Measurements from ENCODE around the gene ST6GAL1. TPM values are rescaled to one million over a fixed set of nuclear protein-coding genes. Genes with fewer than 3 reads are reported as not detected.
"Not testable (repeated sequence)": the region's sequence is repeated elsewhere in the genome, so short reads cannot be mapped to it uniquely, and the experiment has no call there.

Gene ST6GAL1
- polyA plus RNA-seq, 1 of the 3 experiments (the other 2 are of a cell fraction), result 3.9 TPM

DNA sequence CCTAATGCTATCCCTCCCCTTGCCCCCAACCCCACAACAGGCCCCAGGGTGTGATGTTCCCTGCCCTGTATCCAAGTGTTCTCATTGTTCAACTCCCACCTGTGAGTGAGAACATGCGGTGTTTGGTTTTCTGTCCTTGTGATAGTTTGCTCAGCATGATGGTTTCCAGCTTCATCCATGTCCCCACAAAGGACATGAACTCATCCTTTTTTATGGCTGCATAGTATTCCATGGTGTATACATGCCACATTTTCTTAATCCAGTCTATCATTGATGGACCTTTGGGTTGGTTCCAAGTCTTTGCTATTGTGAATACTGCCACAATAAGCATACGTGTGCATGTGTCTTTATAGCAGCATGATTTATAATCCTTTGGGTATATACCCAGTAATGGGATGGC is 122.1 kb downstream of the ST6GAL1 start:
- H3F3A ChIP-seq (replicated peaks; ENCODE audit: insufficient read depth); H3K4me1 ChIP-seq (ENCODE audit: control insufficient read depth in 1 of 2, insufficient read depth in 2 of 2, low read depth in 1 of 2, low read length in 1 of 2); DNase-seq; H3K27me3 ChIP-seq (ENCODE audit: insufficient read depth); H4K20me1 ChIP-seq (ENCODE audit: insufficient read depth); H3K4me2 ChIP-seq; H3K4me3 ChIP-seq (ENCODE audit: low read depth in 2 of 2, low read length in 1 of 2); H2AFZ ChIP-seq (ENCODE audit: low read depth); CTCF ChIA-PET; POLR2A ChIA-PET; H3K27ac ChIP-seq (ENCODE audit: low read depth in 2 of 2, low read length in 1 of 2); H3K36me3 ChIP-seq (replicated peaks in 1 of 2; ENCODE audit: control insufficient read depth in 1 of 2, insufficient read depth in 2 of 2, low read length in 1 of 2); H3K9ac ChIP-seq; H3K9me3 ChIP-seq; H3K79me2 ChIP-seq (ENCODE audit: insufficient read depth); H3K9me2 ChIP-seq: not testable (repeated sequence)
- WGBS (ENCODE audit: low lambda C conversion rate), result 92% methylated on average over 2 of the region's 2 CpGs

DNA sequence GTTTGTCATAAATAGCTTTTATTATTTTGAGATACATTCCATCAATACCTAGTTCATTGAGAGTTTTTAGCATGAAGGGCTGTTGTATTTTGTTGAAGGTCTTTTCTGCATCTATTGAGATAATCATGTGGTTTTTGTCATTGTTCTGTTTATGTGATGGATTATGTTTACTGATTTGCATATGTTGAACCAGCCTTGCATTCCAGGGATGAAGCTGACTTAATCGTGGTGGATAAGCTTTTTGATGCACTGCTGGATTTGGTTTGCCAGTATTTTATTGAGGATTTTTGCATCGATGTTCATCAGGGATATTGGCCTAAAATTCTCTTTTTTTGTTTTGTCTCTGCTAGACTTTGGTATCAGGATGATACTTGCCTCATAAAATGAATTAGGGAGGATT is 124.1 kb downstream of the ST6GAL1 start:
- H3K27me3 ChIP-seq (ENCODE audit: insufficient read depth); POLR2A ChIA-PET; H3K4me2 ChIP-seq; H3K9me3 ChIP-seq; H3K27ac ChIP-seq (ENCODE audit: low read depth in 2 of 2, low read length in 1 of 2); H3K9ac ChIP-seq; DNase-seq; H2AFZ ChIP-seq (ENCODE audit: low read depth); H4K20me1 ChIP-seq (ENCODE audit: insufficient read depth); H3K36me3 ChIP-seq (replicated peaks in 1 of 2; ENCODE audit: control insufficient read depth in 1 of 2, insufficient read depth in 2 of 2, low read length in 1 of 2); H3K79me2 ChIP-seq (ENCODE audit: insufficient read depth); CTCF ChIA-PET; H3K4me1 ChIP-seq (ENCODE audit: control insufficient read depth in 1 of 2, insufficient read depth in 2 of 2, low read depth in 1 of 2, low read length in 1 of 2); H3K4me3 ChIP-seq (ENCODE audit: low read depth in 2 of 2, low read length in 1 of 2); H3F3A ChIP-seq (replicated peaks; ENCODE audit: insufficient read depth); H3K9me2 ChIP-seq: not testable (repeated sequence)
- 19% methylated on average over 2 of the region's 2 CpGs for WGBS (ENCODE audit: low lambda C conversion rate)

DNA sequence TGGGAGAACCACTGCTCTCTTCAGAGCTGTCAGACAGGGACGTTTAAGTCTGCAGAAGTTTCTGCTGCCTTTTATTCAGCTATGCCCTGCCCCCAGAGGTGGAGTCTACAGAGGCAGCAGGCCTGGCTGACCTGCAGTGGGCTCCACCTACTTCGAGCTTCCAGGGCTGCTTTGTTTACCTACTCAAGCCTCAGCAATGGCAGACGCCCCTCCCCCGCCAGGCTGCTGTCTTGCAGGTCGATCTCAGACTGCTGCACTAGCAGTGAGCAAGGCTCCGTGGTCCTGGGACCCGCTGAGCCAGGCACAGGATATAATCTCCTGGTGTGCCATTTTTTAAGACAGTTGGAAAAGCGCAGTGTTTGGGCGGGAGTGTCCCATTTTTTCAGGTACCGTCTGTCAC is 127.5 kb downstream of the ST6GAL1 start:
- H4K20me1 ChIP-seq (ENCODE audit: insufficient read depth); H3K9me2 ChIP-seq; H3K4me3 ChIP-seq (ENCODE audit: low read depth in 2 of 2, low read length in 1 of 2); H3K27ac ChIP-seq (ENCODE audit: low read depth in 2 of 2, low read length in 1 of 2); H3K79me2 ChIP-seq (ENCODE audit: insufficient read depth); DNase-seq; H2AFZ ChIP-seq (ENCODE audit: low read depth); H3K27me3 ChIP-seq (ENCODE audit: insufficient read depth); H3F3A ChIP-seq (replicated peaks; ENCODE audit: insufficient read depth); POLR2A ChIA-PET; H3K36me3 ChIP-seq (replicated peaks in 1 of 2; ENCODE audit: control insufficient read depth in 1 of 2, insufficient read depth in 2 of 2, low read length in 1 of 2); H3K4me2 ChIP-seq; H3K4me1 ChIP-seq (ENCODE audit: control insufficient read depth in 1 of 2, insufficient read depth in 2 of 2, low read depth in 1 of 2, low read length in 1 of 2); H3K9ac ChIP-seq; H3K9me3 ChIP-seq: not testable (repeated sequence)
- WGBS (ENCODE audit: low lambda C conversion rate), result 66% methylated on average over 8 of the region's 10 CpGs
- CTCF ChIA-PET, result interaction anchor here (1.2 kb wide), 1 partner anchor 81 kb away, joined by 5 read pairs; the partner anchor contains the start of gene RPL39L

DNA sequence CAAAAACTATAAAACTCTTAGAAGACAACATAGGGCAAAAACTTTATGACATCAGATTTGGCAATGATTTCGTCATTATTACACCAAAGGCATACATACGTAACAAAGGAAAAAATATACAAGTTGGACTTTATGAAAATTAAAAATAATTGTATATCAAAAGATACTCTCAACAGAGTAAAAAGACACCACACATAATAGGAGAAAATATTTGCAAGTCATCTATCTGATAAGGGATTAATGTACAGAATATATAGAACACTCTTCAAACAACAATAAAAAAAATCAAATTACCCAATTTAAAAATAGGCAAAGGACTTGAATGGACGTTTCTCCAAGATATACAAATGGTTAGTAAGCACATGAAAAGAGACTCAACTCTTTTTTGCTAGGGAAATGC is 131.4 kb downstream of the ST6GAL1 start:
- Histone ChIP-seq H3K9me2 (no peaks in the 10 kb centered on the region), H3K4me2 (no peak overlapping the region), H2AFZ (ENCODE audit: low read depth) (no peak overlapping the region), H3K9ac (no peak overlapping the region), H3K4me1 (ENCODE audit: control insufficient read depth in 1 of 2, insufficient read depth in 2 of 2, low read depth in 1 of 2, low read length in 1 of 2) (peaks cover 2 to 18% of the 10 kb centered on the region in 2 experiments; a peak in 2 of 4 replicates), H3F3A (replicated peaks; ENCODE audit: insufficient read depth) (no peaks in the 10 kb centered on the region), H3K4me3 (ENCODE audit: low read depth in 2 of 2, low read length in 1 of 2) (no peak overlapping the region), H4K20me1 (ENCODE audit: insufficient read depth) (no peaks in the 10 kb centered on the region), H3K36me3 (replicated peaks in 1 of 2; ENCODE audit: control insufficient read depth in 1 of 2, insufficient read depth in 2 of 2, low read length in 1 of 2) (no peaks in the 10 kb centered on the region), H3K27ac (ENCODE audit: low read depth in 2 of 2, low read length in 1 of 2) (no peak overlapping the region), H3K79me2 (ENCODE audit: insufficient read depth) (no peaks in the 10 kb centered on the region), H3K27me3 (ENCODE audit: insufficient read depth) (no peaks in the 10 kb centered on the region), H3K9me3 (no peaks in the 10 kb centered on the region)
- ChIA-PET POLR2A (no interaction called here), CTCF (no interaction called here)
- TF ChIP-seq MEF2A (IDR thresholded peaks at IDR 0.05; ENCODE audit: borderline replicate concordance, low read depth), result no peak
- no peak for TF ChIP-seq RCOR1 (IDR thresholded peaks at IDR 0.05; ENCODE audit: low read length)
- TF ChIP-seq, protein P1, sequence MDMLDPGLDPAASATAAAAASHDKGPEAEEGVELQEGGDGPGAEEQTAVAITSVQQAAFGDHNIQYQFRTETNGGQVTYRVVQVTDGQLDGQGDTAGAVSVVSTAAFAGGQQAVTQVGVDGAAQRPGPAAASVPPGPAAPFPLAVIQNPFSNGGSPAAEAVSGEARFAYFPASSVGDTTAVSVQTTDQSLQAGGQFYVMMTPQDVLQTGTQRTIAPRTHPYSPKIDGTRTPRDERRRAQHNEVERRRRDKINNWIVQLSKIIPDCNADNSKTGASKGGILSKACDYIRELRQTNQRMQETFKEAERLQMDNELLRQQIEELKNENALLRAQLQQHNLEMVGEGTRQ (IDR thresholded peaks at IDR 0.05; ENCODE audit: borderline replicate concordance, low read depth, low read length), result no peak
- TF ChIP-seq GABPA (IDR thresholded peaks at IDR 0.05; ENCODE audit: low read depth), result no peak
- no peak for TF ChIP-seq TCF12 (IDR thresholded peaks at IDR 0.05)
- TF ChIP-seq ELF1 (IDR thresholded peaks at IDR 0.05), result no peak
- TF ChIP-seq FOSL2 (IDR thresholded peaks at IDR 0.05; ENCODE audit: borderline replicate concordance, low read depth), result no peak
- no peak for TF ChIP-seq EZH2phosphoT487 (IDR thresholded peaks at IDR 0.05; ENCODE audit: borderline replicate concordance, low read depth)
- WGBS (ENCODE audit: low lambda C conversion rate), result 91% methylated on average over 3 of the region's 3 CpGs
- no peak for DNase-seq

Measured in SK-N-SH (cell line).